ENCODE results near the gene ACVR1B.
"Not testable (repeated sequence)": the region's sequence is repeated elsewhere in the genome, so short reads cannot be mapped to it uniquely, and the experiment has no call there.

Gene ACVR1B

GRCh38 chr12:51972422-51972812, 20.9 kb downstream of the ACVR1B start:
- DNase-seq = no peak

GRCh38 chr12:51972849-51973273, 21.4 kb downstream of the ACVR1B start:
- DNase-seq = no peak

- no peak for DNase-seq
Measured at GRCh38 chr12:51973560-51973959, 22.1 kb downstream of the ACVR1B start.

- DNase-seq = no peak
Measured at GRCh38 chr12:51974646-51975045, 23.1 kb downstream of the ACVR1B start.

GRCh38 chr12:51975196-51975595, 23.7 kb downstream of the ACVR1B start:
- DNase-seq = no peak

- no peak for DNase-seq
Measured at GRCh38 chr12:51976376-51977160, 25.1 kb downstream of the ACVR1B start.

GRCh38 chr12:51977320-51977753, 25.8 kb downstream of the ACVR1B start:
- no peak for DNase-seq

- DNase-seq = not testable (repeated sequence)
Measured at GRCh38 chr12:51979306-51979705, 27.8 kb downstream of the ACVR1B start.

- DNase-seq = peak; percentile 46
Measured at GRCh38 chr12:51980051-51980808, 28.7 kb downstream of the ACVR1B start.

- DNase-seq = no peak
Measured at GRCh38 chr12:51980809-51981127, 29.3 kb downstream of the ACVR1B start.

GRCh38 chr12:51984657-51985056, 33.2 kb downstream of the ACVR1B start:
- no peak for DNase-seq

GRCh38 chr12:51985154-51985835, 33.8 kb downstream of the ACVR1B start:
- DNase-seq = no peak

- no peak for DNase-seq
Measured at GRCh38 chr12:51986834-51987233, 35.3 kb downstream of the ACVR1B start.

GRCh38 chr12:51992246-51992645, 40.7 kb downstream of the ACVR1B start:
- no peak for DNase-seq

- no peak for DNase-seq
Measured at GRCh38 chr12:51994539-51994820, 43.0 kb downstream of the ACVR1B start.

GRCh38 chr12:51994959-51995358, 43.5 kb downstream of the ACVR1B start:
- no peak for DNase-seq

GRCh38 chr12:51997136-51997535, 45.6 kb downstream of the ACVR1B start:
- DNase-seq = no peak

GRCh38 chr12:52003016-52003550, 51.6 kb downstream of the ACVR1B start:
- DNase-seq = no peak

GRCh38 chr12:52003591-52003990, 52.1 kb downstream of the ACVR1B start:
- no peak for DNase-seq

- no peak for DNase-seq
Measured at GRCh38 chr12:52004042-52004648, 52.6 kb downstream of the ACVR1B start.

- DNase-seq = no peak
Measured at GRCh38 chr12:52005218-52005902, 53.9 kb downstream of the ACVR1B start.

GRCh38 chr12:52005903-52006703, 54.6 kb downstream of the ACVR1B start:
- no peak for DNase-seq
